GM12878 (cell line): ENCODE measurements around the gene CNTRL. TPM values are rescaled to one million over a fixed set of nuclear protein-coding genes. Genes with fewer than 3 reads are reported as not detected.

ENCODE experiments used
- ATF7 ChIP-seq: fragments of 450-650 bp; IDR thresholded peaks from 2 replicates; pipeline ENCODE4 v1.6.1; 2016; ENCODE audit warnings: low read depth, mild to moderate bottlenecking
- BCL3 ChIP-seq: IDR thresholded peaks from 2 replicates; pipeline ENCODE4 v1.6.1; 2011; ENCODE audit warnings: borderline replicate concordance, low read depth, mild to moderate bottlenecking, moderate library complexity, low read length; ENCODE audit not compliant: insufficient read depth, poor library complexity, severe bottlenecking
- E2F4 ChIP-seq: IDR thresholded peaks from 2 replicates; pipeline ENCODE4 v1.6.1; 2012; ENCODE audit warnings: low read depth, low read length, improper control_type of control experiment
- E2F8 ChIP-seq: fragments of 450-650 bp; IDR thresholded peaks from 2 replicates; pipeline ENCODE4 v1.6.1; 2018; ENCODE audit warnings: mild to moderate bottlenecking, low read depth, moderate library complexity; ENCODE audit not compliant: partially characterized antibody
- GATAD2B ChIP-seq: fragments of 450-650 bp; conservative IDR thresholded peaks from 2 replicates; pipeline ENCODE4 v1.6.1; 2017; ENCODE audit warnings: low read depth, mild to moderate bottlenecking, moderate library complexity
- NFIC ChIP-seq: IDR thresholded peaks from 2 replicates; pipeline ENCODE4 v1.6.1; 2012; ENCODE audit warnings: low read depth, mild to moderate bottlenecking, inconsistent platforms, low read length, moderate library complexity
- NR2C1 ChIP-seq: fragments of 450-650 bp; IDR thresholded peaks from 2 replicates; pipeline ENCODE4 v1.6.1; 2017; ENCODE audit warnings: antibody characterized with exemption, mild to moderate bottlenecking, moderate library complexity
- NR2F1 ChIP-seq: fragments of 450-650 bp; conservative IDR thresholded peaks from 2 replicates; pipeline ENCODE4 v1.6.1; 2017; ENCODE audit warnings: mild to moderate bottlenecking
- RB1 ChIP-seq: fragments of 450-650 bp; formaldehyde crosslinking; IDR thresholded peaks from 2 replicates; pipeline ENCODE4 v1.6.1; 2017; ENCODE audit warnings: mild to moderate bottlenecking, borderline replicate concordance
- SIX5 ChIP-seq: IDR thresholded peaks from 2 replicates; pipeline ENCODE4 v1.6.1; 2011; ENCODE audit warnings: mild to moderate bottlenecking, low read depth, low read length, moderate library complexity; ENCODE audit not compliant: severe bottlenecking
- SMAD5 ChIP-seq: IDR thresholded peaks from 2 replicates; pipeline ENCODE4 v1.6.1; 2016; ENCODE audit warnings: antibody characterized with exemption, low read depth
- STAT1 ChIP-seq: fragments of 450-650 bp; conservative IDR thresholded peaks from 2 replicates; pipeline ENCODE4 v1.6.1; 2014; ENCODE audit warnings: antibody characterized with exemption, mild to moderate bottlenecking
- ZBTB40 ChIP-seq: fragments of 450-650 bp; IDR thresholded peaks from 2 replicates; pipeline ENCODE4 v1.6.1; 2016; ENCODE audit warnings: mild to moderate bottlenecking, moderate library complexity, borderline replicate concordance
- ZNF384 ChIP-seq: IDR thresholded peaks from 2 replicates; pipeline ENCODE4 v1.6.1; 2012; ENCODE audit warnings: low read depth, mild to moderate bottlenecking, low read length, improper control_type of control experiment, borderline replicate concordance
- polyA plus RNA-seq, 11 experiments: library from polyadenylated mRNA; depleted of rRNA in 4 of 11; unstranded in 6 of 11; stranded (reverse) in 5 of 11; fragments of >200 nt; fragmentation: Nextera tagmentation in 4 of 11; fragmentation: Illumina TruSeq in 1 of 11; extraction: Ambion mirVana in 4 of 11; extraction: Trizol in 1 of 11; gene quantifications; 1 replicate in 1 of 11; 2 replicates in 10 of 11; pipeline versions ENCODE4 v1.2.1 to v1.2.3, GENCODE V29; 2011 to 2016; ENCODE audit warnings: inconsistent platforms in 2 of 11, missing spikeins in 2 of 11, low read depth in 1 of 11
- total RNA-seq, 4 experiments: library from RNA; depleted of rRNA in 3 of 4; stranded (reverse); fragments of >200 nt in 3 of 4; fragmentation: Illumina TruSeq in 1 of 4; extraction: Trizol in 1 of 4; gene quantifications; 2 replicates each; pipeline versions ENCODE4 v1.2.1 to v1.2.3, GENCODE V29; 2013 to 2021
- TF ChIP-seq, protein P1 (sequence below): fragments of 150-350 bp; IDR thresholded peaks from 2 replicates; pipeline ENCODE4 v1.6.1; 2016; ENCODE audit warnings: low read depth, low read length

Gene CNTRL
- total and polyA plus RNA-seq, 10 of the 15 experiments (the other 5 are each of a cell fraction or from before 2014, with no cell fraction given): 20.0 to 65.4 (median 38.8) TPM

DNA sequence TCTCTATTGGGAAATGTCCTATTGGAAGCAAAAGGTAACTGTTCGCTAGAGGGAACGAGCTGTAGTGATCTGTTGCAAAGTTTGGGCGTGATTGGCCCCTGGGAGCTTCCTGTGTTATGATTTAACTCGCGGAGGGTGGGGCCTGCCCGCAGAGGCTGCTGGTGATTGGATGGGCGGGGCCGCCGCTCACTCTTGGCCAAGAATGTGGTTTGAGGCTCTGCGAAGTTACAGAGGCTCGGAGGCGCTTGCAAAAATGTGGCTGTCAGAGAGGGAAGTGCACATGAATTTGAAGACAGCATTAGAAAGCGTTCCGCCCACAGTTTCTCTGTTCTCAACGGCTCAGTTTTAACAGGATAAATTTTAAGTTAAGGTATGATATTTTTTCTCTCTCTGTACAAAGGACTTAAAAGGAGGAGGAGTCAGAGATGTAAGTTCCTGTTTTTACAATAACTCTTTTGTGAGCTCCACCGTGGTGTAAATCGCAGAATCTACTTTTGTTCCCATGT, 46.9 kb downstream of the CNTRL start (continued):
- TF ChIP-seq ZBTB40 (peak; percentile 34; the same call in 1 of the 2 replicates), SIX5 (no peak), E2F4 (no peak), BCL3 (no peak), ZNF384 (no peak), ATF7 (peak; percentile 55), NR2C1 (no peak), STAT1 (no peak), RB1 (no peak), GATAD2B (no peak; the same call in 1 of the 2 replicates), NR2F1 (no peak), NFIC (peak; percentile 52), E2F8 (no peak), SMAD5 (no peak)
- TF ChIP-seq, protein P1, sequence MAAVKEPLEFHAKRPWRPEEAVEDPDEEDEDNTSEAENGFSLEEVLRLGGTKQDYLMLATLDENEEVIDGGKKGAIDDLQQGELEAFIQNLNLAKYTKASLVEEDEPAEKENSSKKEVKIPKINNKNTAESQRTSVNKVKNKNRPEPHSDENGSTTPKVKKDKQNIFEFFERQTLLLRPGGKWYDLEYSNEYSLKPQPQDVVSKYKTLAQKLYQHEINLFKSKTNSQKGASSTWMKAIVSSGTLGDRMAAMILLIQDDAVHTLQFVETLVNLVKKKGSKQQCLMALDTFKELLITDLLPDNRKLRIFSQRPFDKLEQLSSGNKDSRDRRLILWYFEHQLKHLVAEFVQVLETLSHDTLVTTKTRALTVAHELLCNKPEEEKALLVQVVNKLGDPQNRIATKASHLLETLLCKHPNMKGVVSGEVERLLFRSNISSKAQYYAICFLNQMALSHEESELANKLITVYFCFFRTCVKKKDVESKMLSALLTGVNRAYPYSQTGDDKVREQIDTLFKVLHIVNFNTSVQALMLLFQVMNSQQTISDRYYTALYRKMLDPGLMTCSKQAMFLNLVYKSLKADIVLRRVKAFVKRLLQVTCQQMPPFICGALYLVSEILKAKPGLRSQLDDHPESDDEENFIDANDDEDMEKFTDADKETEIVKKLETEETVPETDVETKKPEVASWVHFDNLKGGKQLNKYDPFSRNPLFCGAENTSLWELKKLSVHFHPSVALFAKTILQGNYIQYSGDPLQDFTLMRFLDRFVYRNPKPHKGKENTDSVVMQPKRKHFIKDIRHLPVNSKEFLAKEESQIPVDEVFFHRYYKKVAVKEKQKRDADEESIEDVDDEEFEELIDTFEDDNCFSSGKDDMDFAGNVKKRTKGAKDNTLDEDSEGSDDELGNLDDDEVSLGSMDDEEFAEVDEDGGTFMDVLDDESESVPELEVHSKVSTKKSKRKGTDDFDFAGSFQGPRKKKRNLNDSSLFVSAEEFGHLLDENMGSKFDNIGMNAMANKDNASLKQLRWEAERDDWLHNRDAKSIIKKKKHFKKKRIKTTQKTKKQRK: no peak
